ENCODE results near the gene CASS4.

The CASS4 gene

DNA sequence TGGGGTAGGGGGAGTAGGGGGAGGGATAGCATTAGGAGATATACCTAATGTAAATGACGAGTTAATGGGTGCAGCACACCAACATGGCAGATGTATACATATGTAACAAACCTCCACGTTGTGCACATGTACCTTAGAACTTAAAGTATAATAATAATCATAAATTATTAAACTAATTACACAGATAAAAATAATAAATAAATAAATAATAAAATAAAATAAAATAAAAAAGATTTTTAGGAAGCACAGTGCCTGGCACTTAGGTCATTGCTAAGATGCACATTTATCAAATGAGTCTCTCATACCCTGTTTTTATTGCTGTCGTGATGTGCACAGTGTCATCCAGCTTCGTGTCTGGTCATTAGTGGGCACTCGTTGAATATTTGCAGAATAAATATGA, 37.4 kb downstream of the CASS4 start:
- DNase-seq = no peak

DNA sequence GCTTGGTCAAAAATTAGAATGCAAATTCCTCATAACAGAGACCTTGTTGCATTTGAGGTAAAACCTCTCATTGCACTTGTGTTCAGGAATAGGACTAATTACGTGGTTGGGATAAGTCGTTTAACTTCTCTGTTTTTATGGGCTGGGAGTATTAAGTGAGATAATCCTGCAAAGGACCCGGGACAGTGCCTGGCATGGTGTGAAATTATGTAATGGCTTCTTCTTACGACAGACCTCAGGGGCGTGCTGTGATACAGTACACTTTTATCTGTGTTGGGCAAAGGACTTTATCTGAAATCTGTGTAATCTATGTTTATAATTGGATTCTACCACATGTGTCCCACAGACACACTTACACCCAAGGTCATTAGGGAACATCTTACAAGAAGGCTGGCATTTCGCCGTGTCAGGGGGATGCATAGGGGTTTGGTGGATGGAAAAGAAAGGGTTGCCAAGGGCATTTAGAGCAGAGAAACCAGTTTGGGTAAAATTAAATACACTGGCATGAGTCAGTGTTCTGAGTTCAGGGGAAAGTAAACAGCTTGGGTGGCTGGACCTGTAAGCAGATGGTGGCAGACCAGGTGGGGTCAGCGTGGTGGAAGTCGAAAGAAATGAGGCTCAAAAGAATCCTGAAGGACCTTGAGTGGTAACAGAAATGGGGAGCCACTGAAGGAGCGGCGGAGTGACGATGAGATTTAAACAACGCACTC, 39.2 kb downstream of the CASS4 start:
- no peak for DNase-seq

GRCh38 chr20:56453352-56453751, 41.3 kb downstream of the CASS4 start:
- no peak for DNase-seq

- no peak for DNase-seq
Measured at GRCh38 chr20:56454754-56455153, 42.7 kb downstream of the CASS4 start.

- no peak for DNase-seq
Measured at GRCh38 chr20:56458206-56458821, 46.3 kb downstream of the CASS4 start.

GRCh38 chr20:56460459-56460858, 48.4 kb downstream of the CASS4 start:
- DNase-seq = no peak

DNA sequence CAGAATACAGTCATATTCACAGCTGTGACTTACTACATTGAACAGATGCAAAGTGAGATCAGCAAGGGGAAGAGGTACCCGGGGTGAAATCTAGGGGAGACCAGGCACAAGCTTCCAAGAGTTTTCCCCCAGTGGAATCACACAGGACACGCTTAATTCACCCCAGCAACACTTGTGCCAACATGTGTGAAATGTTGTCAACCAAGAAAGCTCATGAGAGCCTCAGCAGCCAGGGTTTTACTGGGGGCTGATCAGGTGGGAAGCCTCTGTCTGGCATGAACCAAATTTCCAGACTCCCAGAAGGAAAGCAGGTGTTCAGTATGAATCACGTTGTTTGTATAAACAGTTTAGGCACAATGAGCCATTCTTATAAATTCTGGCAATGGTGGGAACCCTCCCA, 49.5 kb downstream of the CASS4 start:
- no peak for DNase-seq

GRCh38 chr20:56463428-56463827, 51.4 kb downstream of the CASS4 start:
- DNase-seq = no peak

- no peak for DNase-seq
Measured at GRCh38 chr20:56465997-56466396, 53.9 kb downstream of the CASS4 start.

- no peak for DNase-seq
Measured at GRCh38 chr20:56467968-56468315, 55.9 kb downstream of the CASS4 start.

- peak; percentile 92 for DNase-seq
Measured at GRCh38 chr20:56468316-56469076, 56.4 kb downstream of the CASS4 start, which contains the start of gene RTF2. Gene RTF2 (plus strand): TSS chr20:56468627. CDS start chr20:56468698, 71 bp downstream.

DNA sequence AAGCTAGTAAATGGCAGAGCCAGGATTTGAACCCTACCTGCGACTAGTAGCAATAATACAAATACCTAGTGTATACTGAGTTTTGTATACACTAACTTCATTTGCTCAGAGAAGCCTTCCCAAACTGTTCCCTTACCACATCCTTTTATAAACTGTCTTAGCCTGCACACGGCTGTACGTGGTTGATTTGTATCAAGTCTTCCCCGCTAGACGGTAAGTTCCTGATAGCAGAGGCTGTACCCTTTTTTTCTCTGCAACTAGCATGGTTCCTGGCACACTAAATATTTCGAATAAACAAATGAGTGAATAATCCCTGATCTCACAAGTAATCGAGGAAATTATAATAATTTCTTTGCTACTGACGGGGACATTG, 57.0 kb downstream of the CASS4 start:
- DNase-seq = no peak

- no peak for DNase-seq
Measured at GRCh38 chr20:56483970-56484369, 71.9 kb downstream of the CASS4 start.

DNA sequence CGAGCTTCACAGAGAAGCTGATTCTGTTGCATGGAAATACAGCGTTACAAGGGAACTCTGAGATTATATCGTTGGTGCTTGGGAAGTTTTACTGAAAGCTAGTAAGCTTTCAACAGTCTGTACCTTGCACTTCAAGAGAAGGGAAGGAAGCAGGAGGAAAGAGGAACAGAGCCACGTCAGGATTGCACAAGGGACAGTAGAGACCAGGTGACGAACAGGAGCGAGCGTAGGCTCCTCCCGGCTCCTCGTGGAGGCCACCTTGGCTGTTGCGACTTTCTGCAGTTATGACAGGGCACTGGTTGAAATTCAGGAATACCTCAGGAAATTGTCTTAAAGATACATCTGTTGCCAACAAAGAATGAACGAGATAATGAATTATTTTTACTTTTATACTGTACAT, 75.2 kb downstream of the CASS4 start:
- no peak for DNase-seq

GRCh38 chr20:56488566-56488965, 76.5 kb downstream of the CASS4 start:
- DNase-seq = no peak

- no peak for DNase-seq
Measured at GRCh38 chr20:56501116-56501515, 89.1 kb downstream of the CASS4 start.

- DNase-seq = no peak
Measured at GRCh38 chr20:56503916-56504315, 91.9 kb downstream of the CASS4 start.

DNA sequence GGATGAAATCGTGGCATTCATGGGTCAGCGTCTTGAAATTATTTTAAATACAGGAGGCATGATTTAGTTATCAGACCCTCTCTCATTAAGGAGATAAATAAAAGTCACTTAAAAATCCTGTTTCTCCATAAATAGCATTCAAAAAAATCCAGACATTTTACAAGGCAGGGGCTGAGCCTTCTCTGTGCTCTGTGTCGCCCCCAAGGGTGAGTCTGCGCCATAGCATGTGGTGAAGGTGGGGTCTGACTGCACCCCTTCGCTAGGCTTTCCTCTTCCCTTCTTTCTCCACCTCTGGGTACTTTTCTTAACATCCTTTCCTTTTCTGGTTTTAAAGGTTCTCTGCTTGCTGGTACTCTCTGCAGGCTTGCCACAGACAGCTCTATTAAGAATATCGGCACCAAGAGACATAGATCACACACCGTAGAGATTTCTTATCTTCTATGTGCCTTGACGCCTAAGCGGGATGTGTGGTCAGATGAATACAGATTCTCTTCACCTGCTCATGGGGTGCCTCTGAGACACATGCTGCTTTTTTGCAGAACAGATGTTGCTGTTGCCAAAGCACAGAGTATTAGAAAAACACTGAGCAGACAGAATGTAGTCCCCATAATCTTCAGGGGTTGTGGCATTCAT, 92.4 kb downstream of the CASS4 start:
- DNase-seq = no peak

DNA sequence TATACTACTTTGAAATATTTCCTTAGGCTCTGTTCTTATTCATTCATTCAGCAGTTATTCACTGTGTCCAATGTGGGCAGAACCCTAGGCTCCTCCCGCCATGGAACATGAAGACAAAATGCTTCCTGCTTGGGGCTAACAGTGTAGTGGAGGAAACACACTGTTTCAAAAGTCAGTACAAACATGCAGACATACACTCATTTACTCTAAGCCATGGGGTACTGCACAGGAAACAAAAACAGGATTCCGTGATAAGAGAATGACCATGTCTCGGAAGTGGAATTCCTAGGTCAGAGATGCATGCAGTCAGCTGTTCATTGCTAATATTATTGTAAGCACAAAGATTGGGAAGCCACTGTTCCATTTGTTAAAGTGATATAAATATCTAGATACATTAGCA, 94.0 kb downstream of the CASS4 start:
- no peak for DNase-seq

All from fibroblast of skin of right quadriceps (primary cell).